Liver (tissue), 9 donors: ENCODE results near the gene TCTN1. TPM values are rescaled to one million over a fixed set of nuclear protein-coding genes. Genes with fewer than 3 reads are reported as not detected.

ENCODE experiments used
- DNase-seq: peaks from one replicate; pipeline ENCODE4 v3.0.0-alpha.2; 2017; ENCODE audit warnings: low spot score
- H3K27ac ChIP-seq, 2 donors: one replicate each; pipeline ENCODE4 v1.7.0; 2013; ENCODE audit warnings: inconsistent platforms in 2 of 2, low read length in 2 of 2, control low read depth in 1 of 2, low read depth in 1 of 2, mild to moderate bottlenecking in 1 of 2
- H3K27me3 ChIP-seq, 4 donors: one replicate each; pipeline versions ENCODE4 v1.6.1 to v1.7.0; 2013; ENCODE audit warnings: low read length in 3 of 4, inconsistent platforms in 1 of 4, mild to moderate bottlenecking in 1 of 4, moderate library complexity in 1 of 4; ENCODE audit not compliant: control insufficient read depth in 4 of 4, insufficient read depth in 4 of 4
- H3K36me3 ChIP-seq, 4 donors: one replicate each; pipeline versions ENCODE4 v1.6.1 to v1.7.0; 2013; ENCODE audit warnings: low read length in 3 of 4, mild to moderate bottlenecking in 3 of 4, low read depth in 1 of 4, moderate library complexity in 1 of 4; ENCODE audit not compliant: control insufficient read depth in 4 of 4, insufficient read depth in 3 of 4
- H3K4me1 ChIP-seq, 4 donors: one replicate each; pipeline versions ENCODE4 v1.6.1 to v1.7.0; 2013; ENCODE audit warnings: low read length in 3 of 4, mild to moderate bottlenecking in 3 of 4, moderate library complexity in 1 of 4; ENCODE audit not compliant: control insufficient read depth in 4 of 4, insufficient read depth in 4 of 4
- H3K4me3 ChIP-seq, 3 donors: one replicate each; pipeline versions ENCODE4 v1.6.1 to v1.7.0; 2013; ENCODE audit warnings: low read length in 3 of 3, control low read depth in 1 of 3, low read depth in 1 of 3, mild to moderate bottlenecking in 1 of 3
- H3K9ac ChIP-seq, 2 donors: one replicate each; pipeline ENCODE4 v1.7.0; 2013; ENCODE audit warnings: low read length in 2 of 2, mild to moderate bottlenecking in 2 of 2, moderate library complexity in 2 of 2, control low read depth in 1 of 2, low read depth in 1 of 2
- H3K9me3 ChIP-seq, 4 donors: one replicate each; pipeline versions ENCODE4 v1.6.1 to v1.7.0; 2013; ENCODE audit warnings: low read length in 3 of 4; ENCODE audit not compliant: control insufficient read depth in 4 of 4
- FOXA1 ChIP-seq: IDR thresholded peaks from 2 replicates; pipeline ENCODE4 v1.6.1; 2016; ENCODE audit warnings: antibody characterized with exemption
- FOXA2 ChIP-seq: IDR thresholded peaks from 2 replicates; pipeline ENCODE4 v1.6.1; 2016; ENCODE audit warnings: antibody characterized with exemption
- GABPA ChIP-seq, 2 donors: IDR thresholded peaks in 1 of 2; conservative IDR thresholded peaks in 1 of 2; 2 replicates each; pipeline ENCODE4 v1.6.1; 2016; ENCODE audit warnings: antibody characterized with exemption in 2 of 2, mild to moderate bottlenecking in 1 of 2, moderate library complexity in 1 of 2
- HNF4A ChIP-seq, 2 donors: conservative IDR thresholded peaks; 2 replicates each; pipeline ENCODE4 v1.6.1; 2016; ENCODE audit warnings: antibody characterized with exemption in 2 of 2, mild to moderate bottlenecking in 2 of 2
- HNF4G ChIP-seq: IDR thresholded peaks from 2 replicates; pipeline ENCODE4 v1.6.1; 2016; ENCODE audit warnings: antibody characterized with exemption
- JUND ChIP-seq, 2 donors: IDR thresholded peaks; 2 replicates each; pipeline ENCODE4 v1.6.1; 2016; ENCODE audit warnings: antibody characterized with exemption in 2 of 2
- NR2F2 ChIP-seq: IDR thresholded peaks from 2 replicates; pipeline ENCODE4 v1.6.1; 2016; ENCODE audit warnings: antibody characterized with exemption
- RXRA ChIP-seq, 2 donors: IDR thresholded peaks; 2 replicates each; pipeline ENCODE4 v1.6.1; 2017 to 2018; ENCODE audit warnings: antibody characterized with exemption in 2 of 2, mild to moderate bottlenecking in 1 of 2
- YY1 ChIP-seq: IDR thresholded peaks from 2 replicates; pipeline ENCODE4 v1.6.1; 2016; ENCODE audit warnings: antibody characterized with exemption, mild to moderate bottlenecking
- WGBS: extraction: QIAGEN DNeasy Blood & Tissue Kit; methylation state at CpG from one replicate; pipeline ENCODE4 v1.1.7; 2013; 5-methylcytosine and 5-hydroxymethylcytosine counted together
- polyA plus RNA-seq, 2 donors: library from polyadenylated mRNA; stranded (reverse) in 1 of 2; unstranded in 1 of 2; fragments of 200-250 nt in 1 of 2; fragments of >200 nt in 1 of 2; fragmentation: Nextera tagmentation in 1 of 2; extraction: Ambion mirVana in 1 of 2; gene quantifications; one replicate each; pipeline versions ENCODE4 v1.2.1 to v1.2.3, GENCODE V29; 2013 to 2015
- total RNA-seq, 2 donors: library from RNA; depleted of rRNA; stranded (reverse); fragments of >200 nt; gene quantifications; one replicate each; pipeline ENCODE4 v1.2.3, GENCODE V29; 2014
- TF ChIP-seq, protein P1 (sequence below): IDR thresholded peaks from 2 replicates; pipeline ENCODE4 v1.6.1; 2016; ENCODE audit warnings: antibody characterized with exemption
- TF ChIP-seq, protein P2 (sequence below): IDR thresholded peaks from 2 replicates; pipeline ENCODE4 v1.6.1; 2016; ENCODE audit warnings: antibody characterized with exemption
- TF ChIP-seq, protein P3 (sequence below): IDR thresholded peaks from 2 replicates; pipeline ENCODE4 v1.6.1; 2016; ENCODE audit warnings: antibody characterized with exemption, mild to moderate bottlenecking
- donor health status: healthy.
- donor health status: healthy.
- donor health status: healthy.
- donor health status: healthy.
- donor health status: healthy.

TCTN1 gene
- total and polyA plus RNA-seq, 4 donors = 6.0 to 12.0 (median 10.9) TPM

DNA sequence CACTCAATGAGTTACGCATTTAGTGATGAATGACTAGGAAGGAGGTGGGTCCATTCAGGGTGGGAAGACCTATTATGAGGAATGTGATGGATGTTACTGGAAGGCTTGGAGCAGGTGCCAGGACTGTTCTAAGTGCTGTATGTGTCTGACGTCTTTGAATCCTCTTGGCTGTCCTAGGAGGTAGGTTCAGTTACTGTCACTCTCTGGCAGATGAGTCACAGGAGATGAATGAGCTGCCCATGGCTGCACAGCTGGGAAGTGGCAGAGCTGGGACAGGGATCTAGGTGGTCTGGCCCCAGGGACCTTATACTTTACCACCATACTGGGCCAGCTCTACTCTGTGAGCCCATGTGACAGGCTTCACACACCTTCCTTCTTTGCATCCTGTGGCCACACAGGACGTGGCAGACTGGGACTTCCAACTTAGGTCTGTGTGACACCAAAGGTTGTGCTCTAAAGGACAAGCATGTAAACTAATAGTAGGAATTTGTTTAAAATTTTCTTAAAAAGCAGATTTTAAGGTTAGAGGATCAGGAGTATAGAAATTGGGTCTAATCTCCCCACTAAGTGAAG, 24.0 kb downstream of the TCTN1 start (continued):
- TF ChIP-seq FOXA1 (no peak), FOXA2 (no peak), RXRA (IDR thresholded peaks at IDR 0.05) (no peak), NR2F2 (no peak), HNF4A (conservative IDR thresholded peaks at IDR 0.05) (no peak), JUND (IDR thresholded peaks at IDR 0.05) (no peak), GABPA (IDR thresholded peaks at IDR 0.05 in 1 of 2, conservative IDR thresholded peaks at IDR 0.05 in 1 of 2) (no peak)
- TF ChIP-seq, protein P1, sequence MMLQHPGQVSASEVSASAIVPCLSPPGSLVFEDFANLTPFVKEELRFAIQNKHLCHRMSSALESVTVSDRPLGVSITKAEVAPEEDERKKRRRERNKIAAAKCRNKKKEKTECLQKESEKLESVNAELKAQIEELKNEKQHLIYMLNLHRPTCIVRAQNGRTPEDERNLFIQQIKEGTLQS = no peak
- TF ChIP-seq, protein P2, sequence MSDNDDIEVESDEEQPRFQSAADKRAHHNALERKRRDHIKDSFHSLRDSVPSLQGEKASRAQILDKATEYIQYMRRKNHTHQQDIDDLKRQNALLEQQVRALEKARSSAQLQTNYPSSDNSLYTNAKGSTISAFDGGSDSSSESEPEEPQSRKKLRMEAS = no peak

DNA sequence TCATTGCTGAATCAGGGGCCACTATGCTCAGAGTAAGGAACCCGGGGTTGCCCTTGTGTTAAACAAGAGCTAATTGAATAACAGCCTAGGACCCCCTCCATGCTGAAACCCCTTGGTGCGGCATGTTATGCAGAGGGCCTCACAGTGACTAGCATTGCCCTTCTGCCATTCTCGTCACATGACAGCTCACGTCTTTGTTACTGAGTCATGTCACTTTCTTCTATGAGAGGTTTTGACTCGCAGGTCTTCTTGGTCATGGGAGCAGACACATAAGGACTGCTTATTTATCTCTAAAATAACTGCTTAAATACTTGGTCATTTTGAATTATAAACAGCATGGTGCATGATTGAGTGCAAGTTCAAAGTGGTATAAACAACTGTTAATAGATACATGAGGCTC, 24.9 kb downstream of the TCTN1 start:
- no peak for DNase-seq
- WGBS = 92% methylated on average over 5 of the region's 5 CpGs
- no peak overlapping the region for H3K4me3 ChIP-seq
- no peak overlapping the region for H3K27ac ChIP-seq
- H3K27me3 ChIP-seq = no peaks in the 10 kb centered on the region
- no peak overlapping the region for H3K9ac ChIP-seq
- TF ChIP-seq, protein P3, sequence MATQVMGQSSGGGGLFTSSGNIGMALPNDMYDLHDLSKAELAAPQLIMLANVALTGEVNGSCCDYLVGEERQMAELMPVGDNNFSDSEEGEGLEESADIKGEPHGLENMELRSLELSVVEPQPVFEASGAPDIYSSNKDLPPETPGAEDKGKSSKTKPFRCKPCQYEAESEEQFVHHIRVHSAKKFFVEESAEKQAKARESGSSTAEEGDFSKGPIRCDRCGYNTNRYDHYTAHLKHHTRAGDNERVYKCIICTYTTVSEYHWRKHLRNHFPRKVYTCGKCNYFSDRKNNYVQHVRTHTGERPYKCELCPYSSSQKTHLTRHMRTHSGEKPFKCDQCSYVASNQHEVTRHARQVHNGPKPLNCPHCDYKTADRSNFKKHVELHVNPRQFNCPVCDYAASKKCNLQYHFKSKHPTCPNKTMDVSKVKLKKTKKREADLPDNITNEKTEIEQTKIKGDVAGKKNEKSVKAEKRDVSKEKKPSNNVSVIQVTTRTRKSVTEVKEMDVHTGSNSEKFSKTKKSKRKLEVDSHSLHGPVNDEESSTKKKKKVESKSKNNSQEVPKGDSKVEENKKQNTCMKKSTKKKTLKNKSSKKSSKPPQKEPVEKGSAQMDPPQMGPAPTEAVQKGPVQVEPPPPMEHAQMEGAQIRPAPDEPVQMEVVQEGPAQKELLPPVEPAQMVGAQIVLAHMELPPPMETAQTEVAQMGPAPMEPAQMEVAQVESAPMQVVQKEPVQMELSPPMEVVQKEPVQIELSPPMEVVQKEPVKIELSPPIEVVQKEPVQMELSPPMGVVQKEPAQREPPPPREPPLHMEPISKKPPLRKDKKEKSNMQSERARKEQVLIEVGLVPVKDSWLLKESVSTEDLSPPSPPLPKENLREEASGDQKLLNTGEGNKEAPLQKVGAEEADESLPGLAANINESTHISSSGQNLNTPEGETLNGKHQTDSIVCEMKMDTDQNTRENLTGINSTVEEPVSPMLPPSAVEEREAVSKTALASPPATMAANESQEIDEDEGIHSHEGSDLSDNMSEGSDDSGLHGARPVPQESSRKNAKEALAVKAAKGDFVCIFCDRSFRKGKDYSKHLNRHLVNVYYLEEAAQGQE = no peak
- TF ChIP-seq, protein P1 = no peak
- TF ChIP-seq FOXA1 (no peak), HNF4A (conservative IDR thresholded peaks at IDR 0.05) (no peak), NR2F2 (no peak), HNF4G (no peak), YY1 (no peak)
- H3K36me3 ChIP-seq = peaks cover 0 to 4% (median 0%) of the 10 kb centered on the region in 4 donors
- no peaks in the 10 kb centered on the region for H3K4me1 ChIP-seq
- H3K9me3 ChIP-seq = no peaks in the 10 kb centered on the region

DNA sequence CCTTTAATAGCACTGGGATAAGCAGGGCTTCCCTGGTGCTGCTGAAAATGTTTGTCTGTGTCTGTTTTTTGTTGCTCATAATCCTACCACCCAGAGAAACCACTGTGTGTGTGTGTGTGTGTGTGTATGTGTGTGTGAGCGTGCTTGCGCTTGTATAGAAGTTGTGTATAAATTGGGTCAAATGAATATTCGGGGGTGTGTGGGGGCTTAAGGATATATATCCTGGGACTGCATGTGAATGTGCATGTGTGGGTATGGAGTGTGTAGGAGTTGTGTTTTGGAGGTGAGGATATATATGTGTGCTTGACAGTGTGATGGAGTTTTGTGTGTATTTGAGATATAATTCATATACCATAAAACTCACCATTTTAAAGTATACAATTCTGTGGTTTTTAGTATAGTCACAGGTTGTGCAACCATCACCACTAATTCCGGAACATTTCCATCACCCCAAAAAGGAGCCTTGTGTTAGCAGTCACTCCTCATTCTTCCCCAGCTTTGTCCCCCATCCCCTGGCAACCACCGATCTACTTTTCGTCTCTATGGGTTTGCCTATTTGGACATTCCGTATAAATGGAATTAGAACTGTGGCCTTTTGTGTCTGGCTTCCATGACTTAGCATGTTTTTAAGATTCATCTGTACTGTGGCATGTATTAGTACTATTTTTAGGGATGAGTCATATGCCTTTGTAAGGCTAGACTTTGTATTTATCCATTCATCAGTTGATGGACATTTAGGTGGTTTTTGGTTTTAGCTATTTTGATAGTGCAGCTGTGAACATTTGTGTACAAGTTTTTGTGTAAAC, 25.6 kb downstream of the TCTN1 start:
- Histone ChIP-seq H3K36me3 (peaks cover 0 to 4% (median 0%) of the 10 kb centered on the region in 4 donors), H3K9me3 (no peaks in the 10 kb centered on the region), H3K4me3 (no peak overlapping the region), H3K27ac (no peak overlapping the region), H3K9ac (no peak overlapping the region), H3K4me1 (no peaks in the 10 kb centered on the region), H3K27me3 (no peaks in the 10 kb centered on the region)
- 90% methylated on average over 7 of the region's 7 CpGs for WGBS
- no peak for DNase-seq
- TF ChIP-seq GABPA (IDR thresholded peaks at IDR 0.05 in 1 of 2, conservative IDR thresholded peaks at IDR 0.05 in 1 of 2) (no peak), RXRA (IDR thresholded peaks at IDR 0.05) (no peak), JUND (IDR thresholded peaks at IDR 0.05) (no peak), YY1 (no peak)
